Suprapubic skin (tissue), 3 donors: ENCODE results near the gene LRRC61.
"Not testable (repeated sequence)": the region's sequence is repeated elsewhere in the genome, so short reads cannot be mapped to it uniquely, and the experiment has no call there.

Experiments
- POLR2AphosphoS5 ChIP-seq, 3 donors: sonication (generic); formaldehyde crosslinking; IDR thresholded peaks; one replicate each; pipeline ENCODE4 v1.6.1; 2017; ENCODE audit warnings: antibody characterized with exemption in 3 of 3
- TF ChIP-seq, protein P1 (sequence below), 2 donors: fragments of 200-600 bp in 1 of 2; fragments of 450-650 bp in 1 of 2; sonication (generic) in 1 of 2; IDR thresholded peaks; one replicate each; pipeline ENCODE4 v1.5.1; 2016 to 2019; ENCODE audit warnings: antibody characterized with exemption in 2 of 2, mild to moderate bottlenecking in 1 of 2, moderate library complexity in 1 of 2

DNA sequence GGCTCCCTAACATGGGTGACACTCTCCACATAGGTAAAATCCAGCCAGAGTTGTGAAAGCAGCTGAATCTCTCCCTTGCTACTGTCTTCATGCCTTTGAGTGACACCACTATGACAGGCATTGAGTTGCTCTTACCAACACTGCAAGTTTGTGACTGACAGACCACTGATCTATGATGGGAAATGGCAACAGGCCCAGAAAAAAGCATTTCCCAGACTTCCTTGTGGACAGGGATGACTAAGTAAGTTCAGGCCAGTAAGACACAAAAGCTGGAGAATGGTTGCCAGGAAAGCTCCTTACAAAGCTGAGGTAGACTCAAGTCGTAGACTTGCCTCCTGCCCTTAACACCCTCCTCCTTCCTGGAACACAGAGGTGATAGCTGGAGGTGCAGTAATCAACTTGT lies 20.2 kb upstream of the LRRC61 start:
- TF ChIP-seq, protein P1, sequence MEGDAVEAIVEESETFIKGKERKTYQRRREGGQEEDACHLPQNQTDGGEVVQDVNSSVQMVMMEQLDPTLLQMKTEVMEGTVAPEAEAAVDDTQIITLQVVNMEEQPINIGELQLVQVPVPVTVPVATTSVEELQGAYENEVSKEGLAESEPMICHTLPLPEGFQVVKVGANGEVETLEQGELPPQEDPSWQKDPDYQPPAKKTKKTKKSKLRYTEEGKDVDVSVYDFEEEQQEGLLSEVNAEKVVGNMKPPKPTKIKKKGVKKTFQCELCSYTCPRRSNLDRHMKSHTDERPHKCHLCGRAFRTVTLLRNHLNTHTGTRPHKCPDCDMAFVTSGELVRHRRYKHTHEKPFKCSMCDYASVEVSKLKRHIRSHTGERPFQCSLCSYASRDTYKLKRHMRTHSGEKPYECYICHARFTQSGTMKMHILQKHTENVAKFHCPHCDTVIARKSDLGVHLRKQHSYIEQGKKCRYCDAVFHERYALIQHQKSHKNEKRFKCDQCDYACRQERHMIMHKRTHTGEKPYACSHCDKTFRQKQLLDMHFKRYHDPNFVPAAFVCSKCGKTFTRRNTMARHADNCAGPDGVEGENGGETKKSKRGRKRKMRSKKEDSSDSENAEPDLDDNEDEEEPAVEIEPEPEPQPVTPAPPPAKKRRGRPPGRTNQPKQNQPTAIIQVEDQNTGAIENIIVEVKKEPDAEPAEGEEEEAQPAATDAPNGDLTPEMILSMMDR (IDR thresholded peaks at IDR 0.05): not testable (repeated sequence)
- not testable (repeated sequence) for TF ChIP-seq POLR2AphosphoS5 (IDR thresholded peaks at IDR 0.05)
